WTC11 (cell line): ENCODE data around the gene CXorf38. TPM values are rescaled to one million over a fixed set of nuclear protein-coding genes. Genes with fewer than 3 reads are reported as not detected.

Experiments used
- ATAC-seq: fragments of 200-7000 bp; cut with Tn5 transposase; 2 replicates; pipeline ENCODE4 v1.10.0; 2021; ENCODE audit warnings: mild to moderate bottlenecking, moderate library complexity
- CTCF ChIA-PET: fragments of 300-600 bp; sonication (Branson Sonifier 250); formaldehyde crosslinking; loops from one replicate; lab custom pipeline; 2021; ENCODE audit warnings: antibody characterized with exemption; lab: Charles Lee
- POLR2A ChIA-PET: fragments of 350-600 bp; sonication (Branson Sonifier 250); formaldehyde crosslinking; loops from one replicate; lab custom pipeline; 2021; ENCODE audit warnings: antibody characterized with exemption; lab: Charles Lee
- DNase-seq: peaks from one replicate; pipeline ENCODE4 v3.0.0; 2021; ENCODE audit warnings: low spot score
- H3K27ac Mint-ChIP-seq: 2 replicates; pipeline ENCODE4 v1.8.0; 2021; ENCODE audit warnings: mixed read lengths
- H3K27me3 Mint-ChIP-seq: 2 replicates; pipeline ENCODE4 v1.8.0; 2021; ENCODE audit warnings: low read depth, mild to moderate bottlenecking, moderate library complexity, mixed read lengths
- H3K36me3 Mint-ChIP-seq: 2 replicates; pipeline ENCODE4 v1.8.0; 2021; ENCODE audit warnings: mixed read lengths
- H3K4me1 Mint-ChIP-seq: 2 replicates; pipeline ENCODE4 v1.8.0; 2022; ENCODE audit warnings: mixed read lengths
- H3K4me3 Mint-ChIP-seq: 2 replicates; pipeline ENCODE4 v1.8.0; 2021; ENCODE audit warnings: mild to moderate bottlenecking, moderate library complexity, mixed read lengths
- H3K9me3 Mint-ChIP-seq: 2 replicates; pipeline ENCODE4 v1.8.0; 2021; ENCODE audit warnings: mixed read lengths
- ATF1 ChIP-seq: sonication (generic); formaldehyde crosslinking; IDR thresholded peaks from 2 replicates; pipeline ENCODE4 v1.8.1; 2023; ENCODE audit warnings: mild to moderate bottlenecking, moderate library complexity, missing genetic modification reagents
- ESRRA ChIP-seq: sonication (generic); formaldehyde crosslinking; IDR thresholded peaks from 2 replicates; pipeline ENCODE4 v1.8.1; 2022; ENCODE audit warnings: mild to moderate bottlenecking, missing genetic modification reagents, borderline replicate concordance
- GTF2I ChIP-seq: fragments of 250-450 bp; sonication (Bioruptor Pico); conservative IDR thresholded peaks from 2 replicates; pipeline ENCODE4 v1.4.0; 2021; ENCODE audit warnings: mild to moderate bottlenecking
- IRF1 ChIP-seq: sonication (generic); formaldehyde crosslinking; IDR thresholded peaks from 2 replicates; pipeline ENCODE4 v1.8.0; 2023; ENCODE audit warnings: missing genetic modification reagents
- JAZF1 ChIP-seq: fragments of 250-450 bp; sonication (Bioruptor Pico); IDR thresholded peaks from 2 replicates; pipeline ENCODE4 v1.9.0; 2021; ENCODE audit warnings: moderate library complexity, mild to moderate bottlenecking, inconsistent platforms
- NFYB ChIP-seq: sonication (generic); formaldehyde crosslinking; conservative IDR thresholded peaks from 2 replicates; pipeline ENCODE4 v1.8.0; 2022; ENCODE audit warnings: low read depth, missing genetic modification reagents
- PRRX2 ChIP-seq: fragments of 250-450 bp; sonication (Bioruptor Pico); IDR thresholded peaks from 2 replicates; pipeline ENCODE4 v1.8.0; 2021; ENCODE audit warnings: mild to moderate bottlenecking
- RELA ChIP-seq: sonication (generic); formaldehyde crosslinking; IDR thresholded peaks from 2 replicates; pipeline ENCODE4 v1.8.1; 2022; ENCODE audit warnings: missing genetic modification reagents, mild to moderate bottlenecking, borderline replicate concordance
- SMAD3 ChIP-seq: sonication (generic); formaldehyde crosslinking; IDR thresholded peaks from 2 replicates; pipeline ENCODE4 v1.8.0; 2022; ENCODE audit warnings: missing genetic modification reagents, mild to moderate bottlenecking, borderline replicate concordance
- SMAD4 ChIP-seq: sonication (generic); formaldehyde crosslinking; IDR thresholded peaks from 2 replicates; pipeline ENCODE4 v1.8.0; 2022; ENCODE audit warnings: mild to moderate bottlenecking, missing genetic modification reagents
- SOX15 ChIP-seq: fragments of 250-450 bp; sonication (Bioruptor Pico); IDR thresholded peaks from 2 replicates; pipeline ENCODE4 v1.9.0; 2021; ENCODE audit warnings: mild to moderate bottlenecking
- TP53 ChIP-seq: sonication (generic); formaldehyde crosslinking; IDR thresholded peaks from 2 replicates; pipeline ENCODE4 v1.8.1; 2023; ENCODE audit warnings: mild to moderate bottlenecking, missing genetic modification reagents
- ZNF138 ChIP-seq: sonication (generic); formaldehyde crosslinking; conservative IDR thresholded peaks from 2 replicates; pipeline ENCODE4 v1.8.1; 2022; ENCODE audit warnings: mild to moderate bottlenecking, moderate library complexity, missing genetic modification reagents
- ZNF281 ChIP-seq: sonication (generic); formaldehyde crosslinking; IDR thresholded peaks from 2 replicates; pipeline ENCODE4 v1.8.0; 2023; ENCODE audit warnings: mild to moderate bottlenecking, missing genetic modification reagents
- ZNF396 ChIP-seq: fragments of 250-450 bp; sonication (Bioruptor Pico); IDR thresholded peaks from 2 replicates; pipeline ENCODE4 v1.8.0; 2021; ENCODE audit warnings: mild to moderate bottlenecking, moderate library complexity, borderline replicate concordance
- ZSCAN18 ChIP-seq: fragments of 250-450 bp; sonication (Bioruptor Pico); IDR thresholded peaks from 2 replicates; pipeline ENCODE4 v2.1.2; 2022; ENCODE audit warnings: mild to moderate bottlenecking, moderate library complexity
- total RNA-seq: library from RNA; stranded (reverse); gene quantifications from 3 replicates; pipeline ENCODE4 v1.2.3, GENCODE V29; 2021
- TF ChIP-seq, protein P1 (sequence below): sonication (generic); formaldehyde crosslinking; IDR thresholded peaks from 2 replicates; pipeline ENCODE4 v1.8.1; 2023; ENCODE audit warnings: mild to moderate bottlenecking, missing genetic modification reagents, moderate library complexity
- TF ChIP-seq, protein P2 (sequence below): fragments of 250-450 bp; sonication (Bioruptor Pico); conservative IDR thresholded peaks from 2 replicates; pipeline ENCODE4 v1.9.0; 2021; ENCODE audit warnings: mild to moderate bottlenecking
- TF ChIP-seq, protein P3 (sequence below): fragments of 250-450 bp; sonication (Bioruptor Pico); IDR thresholded peaks from 2 replicates; pipeline ENCODE4 v1.8.0; 2021; ENCODE audit warnings: mild to moderate bottlenecking
- TF ChIP-seq, protein P4 (sequence below): sonication (generic); formaldehyde crosslinking; IDR thresholded peaks from 2 replicates; pipeline ENCODE4 v1.8.1; 2022; ENCODE audit warnings: low read depth, mild to moderate bottlenecking, moderate library complexity, missing genetic modification reagents, borderline replicate concordance

CXorf38 gene
- total RNA-seq, 1 experiment from 2014 or later: 10.0 TPM

DNA sequence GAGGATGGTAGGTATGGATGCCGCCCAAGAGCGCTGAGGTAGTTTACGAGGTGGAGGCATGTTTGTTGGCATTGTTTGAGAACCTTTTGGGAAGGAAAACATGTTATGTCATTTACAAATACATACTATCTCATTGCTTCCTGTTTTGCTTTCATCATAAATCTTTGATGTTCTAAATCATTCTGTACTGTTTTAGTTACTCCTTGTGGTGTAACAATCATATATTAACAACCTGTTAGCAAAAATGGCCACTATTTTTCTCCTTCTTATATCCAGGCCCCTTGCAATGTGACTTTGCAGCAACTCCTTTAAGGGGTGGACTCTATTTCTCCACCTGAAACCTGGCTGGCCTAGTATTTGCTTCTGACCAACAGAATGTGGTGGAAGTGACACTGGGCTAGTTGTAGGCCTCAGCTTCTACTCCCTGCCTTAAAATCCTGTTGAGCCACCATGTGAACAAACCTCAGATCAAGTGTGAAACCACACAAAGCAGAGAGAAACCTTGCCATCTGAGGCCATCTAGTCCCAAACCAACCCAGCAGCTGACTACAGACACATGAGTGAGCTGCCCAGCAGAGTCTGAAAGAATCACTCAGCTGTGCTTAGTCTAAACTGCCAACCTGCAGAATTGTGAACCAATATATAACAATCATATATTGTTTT, 15.8 kb upstream of the CXorf38 start:
- no peak overlapping the region for H3K27ac Mint-ChIP-seq
- ATAC-seq (no peak), DNase-seq (no peak)
- ChIA-PET CTCF (no interaction called here), POLR2A (interaction anchor here (0.6 kb wide), 1 partner anchor 267 kb away, joined by 3 read pairs; no protein-coding TSS in a partner anchor)
- TF ChIP-seq GTF2I (CRISPR knock-in tag) (no peak), IRF1 (no peak), PRRX2 (CRISPR knock-in tag) (no peak), SOX15 (CRISPR knock-in tag) (no peak)
- TF ChIP-seq, protein P1, sequence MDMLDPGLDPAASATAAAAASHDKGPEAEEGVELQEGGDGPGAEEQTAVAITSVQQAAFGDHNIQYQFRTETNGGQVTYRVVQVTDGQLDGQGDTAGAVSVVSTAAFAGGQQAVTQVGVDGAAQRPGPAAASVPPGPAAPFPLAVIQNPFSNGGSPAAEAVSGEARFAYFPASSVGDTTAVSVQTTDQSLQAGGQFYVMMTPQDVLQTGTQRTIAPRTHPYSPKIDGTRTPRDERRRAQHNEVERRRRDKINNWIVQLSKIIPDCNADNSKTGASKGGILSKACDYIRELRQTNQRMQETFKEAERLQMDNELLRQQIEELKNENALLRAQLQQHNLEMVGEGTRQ (CRISPR knock-in tag): no peak
- no peaks in the 10 kb centered on the region for H3K27me3 Mint-ChIP-seq
- no peaks in the 10 kb centered on the region for H3K9me3 Mint-ChIP-seq
- H3K4me1 Mint-ChIP-seq: no peaks in the 10 kb centered on the region; the same call in 1 of the 2 replicates
- peaks cover 61% of the 10 kb centered on the region for H3K36me3 Mint-ChIP-seq
- H3K4me3 Mint-ChIP-seq: no peak overlapping the region

- H3K4me3 Mint-ChIP-seq: no peak overlapping the region
- ATAC-seq (no peak), DNase-seq (no peak)
- H3K27ac Mint-ChIP-seq: no peak overlapping the region
- no peaks in the 10 kb centered on the region; the same call in 1 of the 2 replicates for H3K4me1 Mint-ChIP-seq
- no peaks in the 10 kb centered on the region for H3K27me3 Mint-ChIP-seq
- ChIA-PET CTCF (interaction anchor here (1.7 kb wide), 1 partner anchor 10 kb away, joined by 3 read pairs; no protein-coding TSS in a partner anchor), POLR2A (no interaction called here)
- peaks cover 52% of the 10 kb centered on the region for H3K36me3 Mint-ChIP-seq
- H3K9me3 Mint-ChIP-seq: no peaks in the 10 kb centered on the region
- no peak for TF ChIP-seq SMAD3 (CRISPR knock-in tag)
- no peak for TF ChIP-seq JAZF1
- TF ChIP-seq ZNF138 (CRISPR knock-in tag): no peak
- TF ChIP-seq, protein P2, sequence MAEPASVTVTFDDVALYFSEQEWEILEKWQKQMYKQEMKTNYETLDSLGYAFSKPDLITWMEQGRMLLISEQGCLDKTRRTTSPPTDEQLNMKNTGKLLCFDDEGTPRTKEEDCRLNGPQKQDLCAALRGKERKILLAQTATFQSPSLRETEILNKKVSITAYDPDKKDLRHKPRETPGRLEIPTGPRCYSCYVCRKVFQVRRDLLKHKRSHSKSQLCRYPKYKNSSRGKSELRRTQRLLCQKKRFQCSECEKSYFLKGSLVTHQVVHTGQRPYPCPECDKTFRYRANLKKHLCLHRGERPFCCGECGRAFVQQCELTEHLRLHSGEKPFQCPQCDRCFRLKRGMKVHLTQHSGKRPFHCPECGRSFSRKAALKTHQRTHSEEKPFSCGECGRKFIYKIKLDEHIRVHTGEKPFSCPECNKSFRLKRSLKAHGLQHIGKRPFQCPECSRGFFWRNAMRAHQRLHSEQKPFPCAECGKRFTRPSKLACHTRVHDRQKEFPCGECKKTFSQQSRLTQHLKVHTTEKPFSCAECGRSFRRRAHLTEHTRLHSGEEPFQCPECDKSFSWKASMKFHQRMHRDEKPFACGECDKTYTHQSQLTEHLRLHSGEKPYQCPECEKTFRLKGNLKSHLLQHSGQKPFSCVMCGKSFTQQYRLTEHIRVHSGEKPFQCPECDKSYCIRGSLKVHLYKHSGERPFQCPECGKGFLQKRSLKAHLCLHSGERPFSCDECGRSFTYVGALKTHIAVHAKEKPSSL (CRISPR knock-in tag): no peak
- TF ChIP-seq, protein P3, sequence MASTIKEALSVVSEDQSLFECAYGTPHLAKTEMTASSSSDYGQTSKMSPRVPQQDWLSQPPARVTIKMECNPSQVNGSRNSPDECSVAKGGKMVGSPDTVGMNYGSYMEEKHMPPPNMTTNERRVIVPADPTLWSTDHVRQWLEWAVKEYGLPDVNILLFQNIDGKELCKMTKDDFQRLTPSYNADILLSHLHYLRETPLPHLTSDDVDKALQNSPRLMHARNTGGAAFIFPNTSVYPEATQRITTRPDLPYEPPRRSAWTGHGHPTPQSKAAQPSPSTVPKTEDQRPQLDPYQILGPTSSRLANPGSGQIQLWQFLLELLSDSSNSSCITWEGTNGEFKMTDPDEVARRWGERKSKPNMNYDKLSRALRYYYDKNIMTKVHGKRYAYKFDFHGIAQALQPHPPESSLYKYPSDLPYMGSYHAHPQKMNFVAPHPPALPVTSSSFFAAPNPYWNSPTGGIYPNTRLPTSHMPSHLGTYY: no peak
- no peak for TF ChIP-seq IRF1
- no peak for TF ChIP-seq TP53 (CRISPR knock-in tag)
Measured at GRCh38 chrX:40661489-40661888, 14.1 kb upstream of the CXorf38 start.

DNA sequence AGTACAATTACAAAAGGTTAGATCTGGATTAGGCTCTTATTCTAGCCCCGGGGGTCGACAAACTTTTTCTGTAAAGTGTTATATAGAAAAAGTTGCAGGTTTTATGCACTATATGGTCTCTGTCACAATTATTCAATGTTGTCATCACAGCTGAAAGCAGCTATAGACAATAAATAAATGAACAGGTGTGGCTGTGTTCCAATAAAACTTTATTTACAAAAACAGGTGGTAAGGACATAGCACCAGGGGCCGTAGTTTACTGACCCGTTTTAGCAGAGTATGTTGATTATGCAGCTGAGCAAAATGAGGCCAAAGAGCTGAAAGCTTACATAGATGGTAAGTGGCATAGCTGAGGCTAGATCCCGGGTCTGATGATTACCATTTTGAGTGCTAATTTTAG, 13.0 kb upstream of the CXorf38 start:
- no peaks in the 10 kb centered on the region for H3K9me3 Mint-ChIP-seq
- no peaks in the 10 kb centered on the region; the same call in 1 of the 2 replicates for H3K4me1 Mint-ChIP-seq
- ChIA-PET CTCF (interaction anchor here (1.7 kb wide), 1 partner anchor 8 kb away, joined by 3 read pairs; no protein-coding TSS in a partner anchor), POLR2A (no interaction called here)
- H3K36me3 Mint-ChIP-seq: peaks cover 44% of the 10 kb centered on the region
- no peak overlapping the region for H3K27ac Mint-ChIP-seq
- H3K27me3 Mint-ChIP-seq: no peaks in the 10 kb centered on the region
- H3K4me3 Mint-ChIP-seq: no peak overlapping the region
- DNase-seq: no peak
- ATAC-seq: no peak
- no peak for TF ChIP-seq ESRRA (CRISPR knock-in tag)
- TF ChIP-seq ATF1 (CRISPR knock-in tag): no peak
- no peak for TF ChIP-seq RELA
- TF ChIP-seq, protein P4, sequence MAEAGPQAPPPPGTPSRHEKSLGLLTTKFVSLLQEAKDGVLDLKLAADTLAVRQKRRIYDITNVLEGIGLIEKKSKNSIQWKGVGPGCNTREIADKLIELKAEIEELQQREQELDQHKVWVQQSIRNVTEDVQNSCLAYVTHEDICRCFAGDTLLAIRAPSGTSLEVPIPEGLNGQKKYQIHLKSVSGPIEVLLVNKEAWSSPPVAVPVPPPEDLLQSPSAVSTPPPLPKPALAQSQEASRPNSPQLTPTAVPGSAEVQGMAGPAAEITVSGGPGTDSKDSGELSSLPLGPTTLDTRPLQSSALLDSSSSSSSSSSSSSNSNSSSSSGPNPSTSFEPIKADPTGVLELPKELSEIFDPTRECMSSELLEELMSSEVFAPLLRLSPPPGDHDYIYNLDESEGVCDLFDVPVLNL (CRISPR knock-in tag): no peak
- no peak for TF ChIP-seq ZNF396 (CRISPR knock-in tag)
- TF ChIP-seq SMAD4 (CRISPR knock-in tag): no peak
- no peak for TF ChIP-seq ZNF281 (CRISPR knock-in tag)
- no peak for TF ChIP-seq ZSCAN18 (CRISPR knock-in tag)
- TF ChIP-seq NFYB (CRISPR knock-in tag): no peak
